H1 (cell line): Measurements from ENCODE around the gene NT5DC3. TPM values are rescaled to one million over a fixed set of nuclear protein-coding genes. Genes with fewer than 3 reads are reported as not detected.

Experiments used
- ASH2L ChIP-seq: fragments of 200-600, 300-600 bp; sonication (generic); IDR thresholded peaks from one replicate; pipeline ENCODE4 v1.7.1; 2017; ENCODE audit warnings: low read length
- BCL11A ChIP-seq, 2 experiments: IDR thresholded peaks; one replicate each; pipeline ENCODE4 v1.6.1; 2011; ENCODE audit warnings: low read depth in 2 of 2, low read length in 2 of 2, mild to moderate bottlenecking in 2 of 2
- EZH2 ChIP-seq: fragments of 200-600 bp; sonication (generic); IDR thresholded peaks from 2 replicates; pipeline ENCODE4 v1.7.1; 2012; ENCODE audit warnings: low read depth, mild to moderate bottlenecking, moderate library complexity, low read length, inconsistent platforms; ENCODE audit not compliant: severe bottlenecking
- HDAC6 ChIP-seq: IDR thresholded peaks from one replicate; pipeline ENCODE4 v1.7.1; 2012; ENCODE audit warnings: low read depth, mild to moderate bottlenecking, inconsistent platforms, low read length, moderate library complexity
- JUND ChIP-seq: IDR thresholded peaks from 2 replicates; pipeline ENCODE4 v1.6.1; 2011; ENCODE audit warnings: mild to moderate bottlenecking, improper control_type of control experiment, low read length
- PHF8 ChIP-seq: fragments of 200-600 bp; sonication (generic); conservative IDR thresholded peaks from 2 replicates; pipeline ENCODE4 v1.7.1; 2012; ENCODE audit warnings: low read depth, mild to moderate bottlenecking, inconsistent platforms, low read length, moderate library complexity
- SAP30 ChIP-seq: fragments of 300-600 bp; sonication (generic); IDR thresholded peaks from 2 replicates; pipeline ENCODE4 v1.7.1; 2012; ENCODE audit warnings: low read length, moderate library complexity, mild to moderate bottlenecking, inconsistent platforms; ENCODE audit not compliant: insufficient read depth, insufficient replicate concordance
- polyA plus RNA-seq, 7 experiments: library from polyadenylated mRNA; depleted of rRNA in 3 of 7; stranded (reverse) in 5 of 7; unstranded in 2 of 7; fragments of >200 nt in 5 of 7; fragments of 200-250 nt in 2 of 7; gene quantifications; 1 replicate in 5 of 7; 2 replicates in 1 of 7; 4 replicates in 1 of 7; pipeline versions ENCODE4 v1.2.1 to v1.2.3, GENCODE V29; 2011 to 2013; ENCODE audit warnings: missing spikeins in 2 of 7, mixed read lengths in 2 of 7
- total RNA-seq: library from RNA; stranded (reverse); fragmentation: NEBNext Ultra II Directional; extraction: Animal tissue kit (Norgen Biotek cat#: 25700); gene quantifications from 2 replicates; pipeline ENCODE4 v1.2.1, GENCODE V29; 2021

The NT5DC3 gene
- total and polyA plus RNA-seq, 2 of the 8 experiments (the other 6 are each of a cell fraction or from before 2014, with no cell fraction given): 5.4 to 14.8 TPM

GRCh38 chr12:103773109-103773910, 67.7 kb downstream of the NT5DC3 start (continued):
- TF ChIP-seq EZH2 (no peak), JUND (no peak), BCL11A (IDR thresholded peaks at IDR 0.05; ENCODE audit: low read depth in 2 of 2, low read length in 2 of 2) (no peak), HDAC6 (no peak), PHF8 (no peak), ASH2L (no peak), SAP30 (no peak)
